Fibroblast of the aortic adventitia (primary cell): ENCODE measurements around the gene RPL21. TPM values are rescaled to one million over a fixed set of nuclear protein-coding genes. Genes with fewer than 3 reads are reported as not detected.

ENCODE experiments used
- DNase-seq: peaks from one replicate; pipeline ENCODE4 v3.0.0-alpha.2; 2010; ENCODE audit warnings: low read depth
- H3K4me3 ChIP-seq: 2 replicates; pipeline ENCODE4 v1.5.1; 2011; ENCODE audit warnings: low read depth, mild to moderate bottlenecking, control low read depth, low read length, moderate library complexity
- small RNA-seq: library from RNA; depleted of rRNA; stranded (forward); fragments of <200 nt; gene quantifications from one replicate; pipeline ENCODE3, GENCODE V24; 2012
- total RNA-seq: library from RNA; depleted of rRNA; stranded (reverse); fragments of >200 nt; gene quantifications from 2 replicates; pipeline ENCODE4 v1.2.3, GENCODE V29; 2012; ENCODE audit warnings: low replicate concordance
- TF ChIP-seq, protein P1 (sequence below): IDR thresholded peaks from 2 replicates; pipeline ENCODE4 v1.5.1; 2011; ENCODE audit warnings: mild to moderate bottlenecking, low read length, control low read depth, inconsistent platforms; ENCODE audit not compliant: insufficient read depth

RPL21 gene
- total RNA-seq, 1 donor: 1,402 TPM

DNA sequence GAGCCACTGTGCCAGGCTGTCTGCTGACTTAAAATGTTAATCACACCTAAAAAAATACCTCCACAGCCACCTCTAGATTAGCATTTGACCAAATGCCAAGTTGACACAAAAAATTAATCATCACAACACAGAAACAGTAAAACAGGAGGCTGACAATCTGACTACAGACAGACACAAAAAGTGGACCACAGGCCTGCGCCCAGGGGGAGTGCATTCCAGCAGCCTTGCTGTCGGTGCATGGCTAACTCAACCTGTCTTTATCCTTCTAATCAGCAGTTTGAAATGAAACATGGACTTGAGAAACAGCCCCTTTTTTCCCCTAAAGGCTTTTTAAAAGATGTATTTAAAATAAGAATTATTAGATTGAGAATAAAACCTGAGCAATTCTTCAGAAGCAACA is 53.3 kb downstream of the RPL21 start:
- no peak overlapping the region for H3K4me3 ChIP-seq
- TF ChIP-seq, protein P1, sequence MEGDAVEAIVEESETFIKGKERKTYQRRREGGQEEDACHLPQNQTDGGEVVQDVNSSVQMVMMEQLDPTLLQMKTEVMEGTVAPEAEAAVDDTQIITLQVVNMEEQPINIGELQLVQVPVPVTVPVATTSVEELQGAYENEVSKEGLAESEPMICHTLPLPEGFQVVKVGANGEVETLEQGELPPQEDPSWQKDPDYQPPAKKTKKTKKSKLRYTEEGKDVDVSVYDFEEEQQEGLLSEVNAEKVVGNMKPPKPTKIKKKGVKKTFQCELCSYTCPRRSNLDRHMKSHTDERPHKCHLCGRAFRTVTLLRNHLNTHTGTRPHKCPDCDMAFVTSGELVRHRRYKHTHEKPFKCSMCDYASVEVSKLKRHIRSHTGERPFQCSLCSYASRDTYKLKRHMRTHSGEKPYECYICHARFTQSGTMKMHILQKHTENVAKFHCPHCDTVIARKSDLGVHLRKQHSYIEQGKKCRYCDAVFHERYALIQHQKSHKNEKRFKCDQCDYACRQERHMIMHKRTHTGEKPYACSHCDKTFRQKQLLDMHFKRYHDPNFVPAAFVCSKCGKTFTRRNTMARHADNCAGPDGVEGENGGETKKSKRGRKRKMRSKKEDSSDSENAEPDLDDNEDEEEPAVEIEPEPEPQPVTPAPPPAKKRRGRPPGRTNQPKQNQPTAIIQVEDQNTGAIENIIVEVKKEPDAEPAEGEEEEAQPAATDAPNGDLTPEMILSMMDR: no peak
- no peak for DNase-seq

Small RNA genes lying within 50 kb of the gene (small RNA-seq; reads per million reads assigned to genes)
- not detected for gene SNORA27
- not detected for gene SNORD102

Other genes starting within 250 kb of the RPL21 start
- gene USP12, start 79.7 kb upstream of the RPL21 start, total RNA-seq: 15.3 and 28.2 TPM in 2 replicates
- gene RASL11A, start 19.3 kb downstream of the RPL21 start, total RNA-seq: 2.3 and 13.3 TPM in 2 replicates
- 46.6 and 190 TPM in 2 replicates for gene GTF3A, start 173.1 kb downstream of the RPL21 start, total RNA-seq
- gene MTIF3, start 199.0 kb downstream of the RPL21 start, total RNA-seq: 68.0 and 86.5 TPM in 2 replicates